Chondrocyte (in vitro differentiated cells): Measurements from ENCODE around the gene PAK4. TPM values are rescaled to one million over a fixed set of nuclear protein-coding genes. Genes with fewer than 3 reads are reported as not detected.

Source experiments
- DNase-seq: peaks from one replicate; pipeline ENCODE4 v3.0.0; 2021; ENCODE audit warnings: mixed read lengths, low spot score
- H3K27ac Mint-ChIP-seq: one replicate; pipeline ENCODE4 v1.8.0; 2021; ENCODE audit warnings: mild to moderate bottlenecking, moderate library complexity, mixed read lengths; ENCODE audit not compliant: unreplicated experiment
- H3K27me3 Mint-ChIP-seq: 2 replicates; pipeline ENCODE4 v1.8.0; 2021; ENCODE audit warnings: low read depth, mixed read lengths
- H3K36me3 Mint-ChIP-seq: 2 replicates; pipeline ENCODE4 v1.8.0; 2021; ENCODE audit warnings: low read depth, mixed read lengths
- H3K4me1 Mint-ChIP-seq: 2 replicates; pipeline ENCODE4 v1.8.0; 2021; ENCODE audit warnings: low read depth, mild to moderate bottlenecking, mixed read lengths
- H3K4me3 Mint-ChIP-seq: one replicate; pipeline ENCODE4 v1.8.0; 2021; ENCODE audit warnings: mild to moderate bottlenecking, moderate library complexity, mixed read lengths; ENCODE audit not compliant: unreplicated experiment
- H3K9me3 Mint-ChIP-seq: 2 replicates; pipeline ENCODE4 v1.8.0; 2021; ENCODE audit warnings: low read depth, mixed read lengths
- CTCF ChIP-seq: fragments of 200-600 bp; sonication (generic); IDR thresholded peaks from 2 replicates; pipeline ENCODE4 v1.5.0; 2021; ENCODE audit warnings: antibody characterized with exemption, mild to moderate bottlenecking, moderate library complexity
- total RNA-seq: library from RNA; stranded (reverse); gene quantifications from 3 replicates; pipeline ENCODE4 v1.2.1, GENCODE V29; 2021

Gene PAK4
- total RNA-seq, 1 donor from 2014 or later, result 14.4 TPM

GRCh38 chr19:39183104-39183503 is 57.5 kb downstream of the PAK4 start:
- Mint-ChIP-seq H3K36me3 (peaks cover 6% of the 10 kb centered on the region), H3K4me3 (no peak overlapping the region), H3K27ac (no peak overlapping the region), H3K4me1 (no peaks in the 10 kb centered on the region), H3K27me3 (no peaks in the 10 kb centered on the region), H3K9me3 (peaks cover 5% of the 10 kb centered on the region)
- no peak for DNase-seq
- TF ChIP-seq CTCF, result no peak

- DNase-seq, result no peak
- H3K9me3 Mint-ChIP-seq, result peaks cover 5% of the 10 kb centered on the region
- TF ChIP-seq CTCF, result no peak
- H3K36me3 Mint-ChIP-seq, result no peaks in the 10 kb centered on the region
- H3K4me3 Mint-ChIP-seq, result no peak overlapping the region
- H3K4me1 Mint-ChIP-seq, result no peaks in the 10 kb centered on the region
- H3K27ac Mint-ChIP-seq, result no peak overlapping the region
- H3K27me3 Mint-ChIP-seq, result peaks cover 6% of the 10 kb centered on the region
Observed at GRCh38 chr19:39186391-39186790, 60.8 kb downstream of the PAK4 start.

GRCh38 chr19:39187552-39187943 is 62.0 kb downstream of the PAK4 start:
- H3K36me3 Mint-ChIP-seq, result no peaks in the 10 kb centered on the region
- peak; percentile 67 for TF ChIP-seq CTCF
- H3K4me1 Mint-ChIP-seq, result no peaks in the 10 kb centered on the region
- no peak overlapping the region for H3K27ac Mint-ChIP-seq
- H3K4me3 Mint-ChIP-seq, result no peak overlapping the region
- H3K9me3 Mint-ChIP-seq, result peaks cover 5% of the 10 kb centered on the region
- H3K27me3 Mint-ChIP-seq, result peaks cover 7% of the 10 kb centered on the region
- no peak for DNase-seq

GRCh38 chr19:39188960-39189359 is 63.4 kb downstream of the PAK4 start:
- H3K4me1 Mint-ChIP-seq, result peaks cover 4% of the 10 kb centered on the region
- no peak for DNase-seq
- H3K4me3 Mint-ChIP-seq, result no peak overlapping the region
- no peak overlapping the region for H3K27ac Mint-ChIP-seq
- no peaks in the 10 kb centered on the region for H3K36me3 Mint-ChIP-seq
- peaks cover 13% of the 10 kb centered on the region for H3K27me3 Mint-ChIP-seq
- TF ChIP-seq CTCF, result no peak
- no peaks in the 10 kb centered on the region for H3K9me3 Mint-ChIP-seq

GRCh38 chr19:39190768-39191167 is 65.2 kb downstream of the PAK4 start:
- H3K27ac Mint-ChIP-seq, result no peak overlapping the region
- no peak for TF ChIP-seq CTCF
- no peak overlapping the region for H3K4me3 Mint-ChIP-seq
- peaks cover 6% of the 10 kb centered on the region for H3K4me1 Mint-ChIP-seq
- H3K27me3 Mint-ChIP-seq, result peaks cover 25% of the 10 kb centered on the region
- H3K9me3 Mint-ChIP-seq, result no peaks in the 10 kb centered on the region
- H3K36me3 Mint-ChIP-seq, result no peaks in the 10 kb centered on the region
- no peak for DNase-seq
